ENCODE results near the gene RAPGEF4. TPM values are rescaled to one million over a fixed set of nuclear protein-coding genes. Genes with fewer than 3 reads are reported as not detected.

RAPGEF4 gene
- total and polyA plus RNA-seq, 2 of the 4 experiments (the other 2 are of a cell fraction): 1.7 to 3.2 TPM

DNA sequence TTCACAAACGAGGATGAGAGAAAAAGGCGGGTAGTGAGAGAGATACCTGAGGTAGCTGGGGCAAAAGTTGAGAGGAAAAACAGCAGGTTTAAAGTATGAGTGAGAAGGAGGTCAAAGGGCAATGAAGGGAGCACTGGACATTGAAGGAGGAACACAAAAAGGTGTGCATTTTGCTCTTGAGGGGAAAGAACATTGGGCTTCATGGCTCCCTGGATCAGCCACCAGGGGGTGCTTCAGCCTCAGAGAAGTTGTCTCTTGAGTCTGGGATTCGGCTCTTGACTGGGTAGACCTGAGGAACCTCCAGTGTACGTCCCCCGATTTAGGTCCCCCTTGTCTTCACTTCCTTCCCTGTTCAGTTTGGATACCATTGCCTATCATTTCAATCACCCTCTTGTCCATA, 128.5 kb downstream of the RAPGEF4 start:
- DNase-seq (peak; percentile 51), ATAC-seq (ENCODE audit: low read depth) (peak; percentile 73; the same call in 1 of the 2 replicates)
- Histone ChIP-seq H2BK5ac (ENCODE audit: low read depth, low read length, poor library complexity, severe bottlenecking) (no peak overlapping the region), H4K5ac (ENCODE audit: low read depth, low read length) (no peak overlapping the region), H3K4me2 (ENCODE audit: low read depth, low read length) (no peak overlapping the region), H3K9me3 (ENCODE audit: control insufficient read depth, insufficient read depth, low read length) (no peaks in the 10 kb centered on the region), H3K4me3 (ENCODE audit: insufficient read depth, low read depth, low read length) (no peak overlapping the region), H3K27me3 (ENCODE audit: control insufficient read depth, insufficient read depth, low read length) (no peaks in the 10 kb centered on the region), H3K9me1 (ENCODE audit: insufficient read depth, low read length) (no peaks in the 10 kb centered on the region; the same call in 1 of the 2 replicates), H3K18ac (ENCODE audit: low read depth, low read length) (no peak overlapping the region), H3K9ac (ENCODE audit: low read depth, low read length) (no peak overlapping the region), H3K14ac (replicated peaks; ENCODE audit: low read depth, low read length) (no peak overlapping the region), H2BK20ac (ENCODE audit: low read depth, low read length) (0 out of 2 replicates have a peak overlapping the region, but pooled peaks have one; percentile 23), H2BK120ac (ENCODE audit: low read depth, low read length) (no peak overlapping the region), H4K91ac (ENCODE audit: insufficient read depth, low read depth, low read length) (no peak overlapping the region), H3K79me1 (ENCODE audit: low read depth in 1 of 2, low read length in 2 of 2) (no peaks in the 10 kb centered on the region), H4K8ac (ENCODE audit: low read depth in 2 of 2, low read length in 2 of 2) (no peak overlapping the region), H3K23ac (ENCODE audit: low read depth, low read length) (no peak overlapping the region), H2AK5ac (ENCODE audit: low read depth, low read length) (peak overlapping the region; percentile 43; the same call in 1 of the 2 replicates), H2AK9ac (replicated peaks; ENCODE audit: low read depth, low read length, poor library complexity) (no peak overlapping the region), H3K4me1 (ENCODE audit: control insufficient read depth, insufficient read depth, low read length) (peaks cover 4% of the 10 kb centered on the region), H4K20me1 (ENCODE audit: insufficient read depth, low read length) (no peaks in the 10 kb centered on the region), H2AFZ (replicated peaks; ENCODE audit: low read length, poor library complexity) (no peak overlapping the region), H3K27ac (ENCODE audit: insufficient read depth, low read length) (no peak overlapping the region), H3K56ac (ENCODE audit: extremely low read depth, insufficient read depth, low read length) (no peak overlapping the region), H2BK15ac (ENCODE audit: low read depth, low read length) (no peak overlapping the region), H3K36me3 (ENCODE audit: control insufficient read depth, insufficient read depth, low read length) (no peaks in the 10 kb centered on the region), H3K4ac (ENCODE audit: low read depth, low read length) (no peak overlapping the region)
- intact Hi-C loops (cut with micrococcal nuclease): loop anchor here (1.0 kb wide), 3 partner anchors 58 to 158 kb away; no protein-coding TSS in a partner anchor
- dilution Hi-C loops (cut with HindIII; ENCODE audit: low sequenced_read_pairs, unreplicated experiment): no loop called here
- WGBS, 2 experiments (ENCODE audit: extremely low coverage in 2 of 2, insufficient read length in 1 of 2): 86% methylated on average over 2 of the region's 5 CpGs; no CpG with 5 or more reads in 1 of the 2 experiments
- in situ Hi-C loops (cut with MboI; ENCODE audit: low sequenced_read_pairs): no loop called here
- ChIA-PET CTCF (interaction anchor here (1.3 to 1.4 kb wide), 2 partner anchors 14 to 17 kb away, joined by 3 read pairs; no protein-coding TSS in a partner anchor), POLR2A (ENCODE audit: unreplicated experiment) (no interaction called here)
- peak; percentile 76 for TF ChIP-seq RAD21 (IDR thresholded peaks at IDR 0.05; ENCODE audit: low read length)
- TF ChIP-seq NFE2L2 (IDR thresholded peaks at IDR 0.05; ENCODE audit: low read depth, low read length): no peak
- no peak for TF ChIP-seq BHLHE40 (IDR thresholded peaks at IDR 0.05; ENCODE audit: low read depth, low read length)
- TF ChIP-seq CEBPB (IDR thresholded peaks at IDR 0.05; ENCODE audit: low read depth, low read length): no peak
- peak; percentile 71 for TF ChIP-seq SMC3 (IDR thresholded peaks at IDR 0.05; ENCODE audit: low read depth, low read length)
- TF ChIP-seq, protein P1, sequence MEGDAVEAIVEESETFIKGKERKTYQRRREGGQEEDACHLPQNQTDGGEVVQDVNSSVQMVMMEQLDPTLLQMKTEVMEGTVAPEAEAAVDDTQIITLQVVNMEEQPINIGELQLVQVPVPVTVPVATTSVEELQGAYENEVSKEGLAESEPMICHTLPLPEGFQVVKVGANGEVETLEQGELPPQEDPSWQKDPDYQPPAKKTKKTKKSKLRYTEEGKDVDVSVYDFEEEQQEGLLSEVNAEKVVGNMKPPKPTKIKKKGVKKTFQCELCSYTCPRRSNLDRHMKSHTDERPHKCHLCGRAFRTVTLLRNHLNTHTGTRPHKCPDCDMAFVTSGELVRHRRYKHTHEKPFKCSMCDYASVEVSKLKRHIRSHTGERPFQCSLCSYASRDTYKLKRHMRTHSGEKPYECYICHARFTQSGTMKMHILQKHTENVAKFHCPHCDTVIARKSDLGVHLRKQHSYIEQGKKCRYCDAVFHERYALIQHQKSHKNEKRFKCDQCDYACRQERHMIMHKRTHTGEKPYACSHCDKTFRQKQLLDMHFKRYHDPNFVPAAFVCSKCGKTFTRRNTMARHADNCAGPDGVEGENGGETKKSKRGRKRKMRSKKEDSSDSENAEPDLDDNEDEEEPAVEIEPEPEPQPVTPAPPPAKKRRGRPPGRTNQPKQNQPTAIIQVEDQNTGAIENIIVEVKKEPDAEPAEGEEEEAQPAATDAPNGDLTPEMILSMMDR (conservative IDR thresholded peaks at IDR 0.05; ENCODE audit: low read depth, low read length): peak; percentile 65
- no peak for TF ChIP-seq FOS (IDR thresholded peaks at IDR 0.05; ENCODE audit: low read depth, low read length)
- no TSS peak for BruUV-seq (replicated peaks)

All from IMR-90 (cell line).